MM.1S (cell line): ENCODE measurements around the gene GRIA4.

ENCODE experiments used
- CTCF ChIP-seq: fragments of 300-600 bp; sonication (generic); IDR thresholded peaks from 2 replicates; pipeline ENCODE4 v1.5.1; 2016; ENCODE audit warnings: antibody characterized with exemption, low read length, mixed read lengths
- EZH2 ChIP-seq: fragments of 300-600 bp; sonication (generic); optimal IDR thresholded peaks from 2 replicates; pipeline ENCODE3; 2017; ENCODE audit warnings: low read depth, mild to moderate bottlenecking, antibody characterized with exemption, low read length, mixed read lengths

GRCh38 chr11:105863523-105863922, 253.7 kb downstream of the GRIA4 start:
- TF ChIP-seq CTCF (no peak), EZH2 (no peak)
